Esophagus squamous epithelium (tissue), 4 donors: ENCODE measurements around the gene ZBTB24.

ENCODE experiments used
- POLR2A ChIP-seq, 4 donors: fragments of 450-650 bp; IDR thresholded peaks; one replicate each; pipeline ENCODE4 v1.6.1; 2017; ENCODE audit warnings: antibody characterized with exemption in 4 of 4, mild to moderate bottlenecking in 4 of 4, moderate library complexity in 3 of 4
- TF ChIP-seq, protein P1 (sequence below), 6 experiments: fragments of 450-650 bp in 4 of 6; fragments of 200-600 bp in 2 of 6; sonication (generic) in 2 of 6; IDR thresholded peaks; one replicate each; pipeline ENCODE4 v1.5.1; 2016 to 2019; ENCODE audit warnings: antibody characterized with exemption in 6 of 6, mild to moderate bottlenecking in 4 of 6, moderate library complexity in 4 of 6

DNA sequence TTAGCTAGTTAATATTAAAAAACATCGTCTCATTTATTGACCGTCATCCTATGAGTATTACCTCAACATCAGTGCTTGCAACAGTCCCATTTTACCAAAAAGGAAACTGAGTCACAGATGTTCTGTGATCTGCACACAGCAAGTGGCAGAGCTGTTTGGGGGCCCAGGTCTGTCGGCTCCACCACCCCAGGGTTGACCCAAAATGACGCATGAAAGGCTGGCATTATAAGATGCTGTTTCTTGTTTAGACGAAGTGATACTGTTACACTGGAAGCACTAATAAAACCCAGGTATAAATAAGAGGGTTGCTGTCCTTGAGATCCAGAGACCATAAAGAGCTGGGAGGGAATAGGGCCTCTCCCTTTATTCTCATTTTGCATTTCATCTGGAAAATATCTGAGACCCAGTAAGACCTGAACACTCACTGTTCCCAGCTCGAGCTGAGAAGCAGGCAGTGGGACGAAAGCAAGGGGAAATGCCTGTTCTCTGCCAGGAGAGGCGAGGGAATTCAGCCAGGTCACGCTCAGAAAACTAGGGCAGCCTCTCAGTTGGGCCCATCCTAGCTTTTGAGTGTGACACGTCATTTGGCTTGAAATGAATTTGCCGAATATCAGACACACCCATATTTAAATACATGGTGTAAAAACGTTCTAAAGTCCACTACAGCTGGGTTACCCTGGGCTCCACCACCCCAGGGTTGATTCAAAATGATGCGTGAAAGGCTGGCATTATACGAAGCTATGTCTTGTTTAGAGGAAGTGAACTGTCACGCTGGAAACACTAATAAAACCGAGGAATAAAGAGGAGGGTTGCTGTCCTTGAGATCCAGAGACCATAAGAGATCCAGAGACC, 26.1 kb downstream of the ZBTB24 start:
- TF ChIP-seq, protein P1, sequence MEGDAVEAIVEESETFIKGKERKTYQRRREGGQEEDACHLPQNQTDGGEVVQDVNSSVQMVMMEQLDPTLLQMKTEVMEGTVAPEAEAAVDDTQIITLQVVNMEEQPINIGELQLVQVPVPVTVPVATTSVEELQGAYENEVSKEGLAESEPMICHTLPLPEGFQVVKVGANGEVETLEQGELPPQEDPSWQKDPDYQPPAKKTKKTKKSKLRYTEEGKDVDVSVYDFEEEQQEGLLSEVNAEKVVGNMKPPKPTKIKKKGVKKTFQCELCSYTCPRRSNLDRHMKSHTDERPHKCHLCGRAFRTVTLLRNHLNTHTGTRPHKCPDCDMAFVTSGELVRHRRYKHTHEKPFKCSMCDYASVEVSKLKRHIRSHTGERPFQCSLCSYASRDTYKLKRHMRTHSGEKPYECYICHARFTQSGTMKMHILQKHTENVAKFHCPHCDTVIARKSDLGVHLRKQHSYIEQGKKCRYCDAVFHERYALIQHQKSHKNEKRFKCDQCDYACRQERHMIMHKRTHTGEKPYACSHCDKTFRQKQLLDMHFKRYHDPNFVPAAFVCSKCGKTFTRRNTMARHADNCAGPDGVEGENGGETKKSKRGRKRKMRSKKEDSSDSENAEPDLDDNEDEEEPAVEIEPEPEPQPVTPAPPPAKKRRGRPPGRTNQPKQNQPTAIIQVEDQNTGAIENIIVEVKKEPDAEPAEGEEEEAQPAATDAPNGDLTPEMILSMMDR (IDR thresholded peaks at IDR 0.05), result no peak
- peak in 1 of 4 donors; percentile 33 for TF ChIP-seq POLR2A (IDR thresholded peaks at IDR 0.05)
